Ovary (tissue), 9 donors: ENCODE measurements around the gene PPP2R5C. TPM values are rescaled to one million over a fixed set of nuclear protein-coding genes. Genes with fewer than 3 reads are reported as not detected.
"Not testable (repeated sequence)": the region's sequence is repeated elsewhere in the genome, so short reads cannot be mapped to it uniquely, and the experiment has no call there.

Source experiments
- DNase-seq, 5 donors: peaks; one replicate each; pipeline ENCODE4 v3.0.0-alpha.2; 2019 to 2020
- H3K27ac ChIP-seq, 2 donors: fragments of 200-600 bp; one replicate each; pipeline versions ENCODE4 v1.5.1 to v1.8.0; 2019 to 2022
- H3K27me3 ChIP-seq: fragments of 200-600 bp; one replicate; pipeline ENCODE4 v1.8.0; 2022
- H3K36me3 ChIP-seq: fragments of 200-600 bp; sonication (generic); one replicate; pipeline ENCODE4 v1.5.1; 2019
- H3K4me1 ChIP-seq: one replicate; pipeline ENCODE4 v1.8.1; 2013; ENCODE audit warnings: mild to moderate bottlenecking, moderate library complexity; ENCODE audit not compliant: insufficient read depth
- H3K4me3 ChIP-seq: fragments of 200-600 bp; sonication (generic); one replicate; pipeline ENCODE4 v1.5.1; 2017
- H3K9me3 ChIP-seq, 2 donors: fragments of 200-600 bp in 1 of 2; sonication (generic) in 1 of 2; one replicate each; pipeline versions ENCODE4 v1.5.1 to v1.8.1; 2013 to 2019; ENCODE audit warnings: mild to moderate bottlenecking in 1 of 2, moderate library complexity in 1 of 2
- CTCF ChIP-seq, 3 donors: fragments of 450-650 bp in 2 of 3; fragments of 200-600 bp in 1 of 3; IDR thresholded peaks; one replicate each; pipeline versions ENCODE4 v1.5.1 to v1.8.0; 2016 to 2022; ENCODE audit warnings: antibody characterized with exemption in 3 of 3, mild to moderate bottlenecking in 1 of 3
- EP300 ChIP-seq: sonication (generic); formaldehyde crosslinking; IDR thresholded peaks from one replicate; pipeline ENCODE4 v1.6.1; 2017; ENCODE audit warnings: antibody characterized with exemption
- POLR2A ChIP-seq: fragments of 450-650 bp; IDR thresholded peaks from one replicate; pipeline ENCODE4 v1.6.1; 2017; ENCODE audit warnings: antibody characterized with exemption, mild to moderate bottlenecking, moderate library complexity
- WGBS, 3 donors: extraction: QIAGEN DNeasy Blood & Tissue Kit in 1 of 3; methylation state at CpG; one replicate each; pipeline versions ENCODE4 v1.1.5 to v1.1.7; 2013 to 2017; 5-methylcytosine and 5-hydroxymethylcytosine counted together
- intact Hi-C, 4 donors: fragments of 100-400 bp; cut with DNase I; formaldehyde crosslinking; loops; one replicate each; pipeline versions ENCODE4 v1.11.0 to v1.15.1; 2022 to 2023
- polyA plus RNA-seq, 2 donors: library from polyadenylated mRNA; stranded (reverse); fragments of 200-250 nt in 1 of 2; fragments of 350-450 nt in 1 of 2; fragmentation: Illumina TruSeq in 1 of 2; extraction: RNeasy Lipid Tissue Mini Kit (QIAGEN cat#74804) in 1 of 2; gene quantifications; one replicate each; pipeline ENCODE4 v1.2.3, GENCODE V29; 2013 to 2014
- total RNA-seq, 7 donors: library from RNA; depleted of rRNA in 2 of 7; stranded (reverse); fragments of >200 nt in 2 of 7; fragmentation: NEBNext Ultra II Directional in 3 of 7; extraction: Animal tissue kit (Norgen Biotek cat#: 25700) in 3 of 7; gene quantifications; one replicate each; pipeline versions ENCODE4 v1.1.0 to v1.2.4, GENCODE V29; 2016 to 2023
- donor health status: DM: no; HTN: no; CAD: no; lungs with moderate emphysema.
- donor health status: DM: no; HTN: no; CAD: no.
- donor health status: Bipolar disorder and iron deficiency.
- donor health status: DM: yes; HTN: yes; CAD: no.
- donor health status: DM: no; HTN: no; CAD: no.
- donor health status: DM: yes; HTN: yes; CAD: no.

The PPP2R5C gene
- total and polyA plus RNA-seq, 9 donors = 52.8 to 136 (median 96.6) TPM

- intact Hi-C loops = no loop called here
- DNase-seq = no peak
- 77 to 85% (median 77%) methylated on average over 7 of the region's 7 CpGs for WGBS, 3 donors
- H3K27me3 ChIP-seq = no peaks in the 10 kb centered on the region
- H3K4me1 ChIP-seq = peaks cover 2% of the 10 kb centered on the region
- H3K27ac ChIP-seq = no peak overlapping the region
- no peak overlapping the region for H3K4me3 ChIP-seq
- H3K9me3 ChIP-seq = no peaks in the 10 kb centered on the region
- TF ChIP-seq EP300 (no peak), POLR2A (no peak), CTCF (IDR thresholded peaks at IDR 0.05) (no peak)
- no peaks in the 10 kb centered on the region for H3K36me3 ChIP-seq
Measured at GRCh38 chr14:101727611-101728366, 33.7 kb upstream of the PPP2R5C start.

GRCh38 chr14:101728367-101728742 is 33.2 kb upstream of the PPP2R5C start:
- Histone ChIP-seq H3K27ac (no peak overlapping the region), H3K4me3 (no peak overlapping the region), H3K27me3 (no peaks in the 10 kb centered on the region), H3K9me3 (no peaks in the 10 kb centered on the region), H3K36me3 (no peaks in the 10 kb centered on the region), H3K4me1 (peaks cover 2% of the 10 kb centered on the region)
- intact Hi-C loops = no loop called here
- DNase-seq = no peak
- WGBS, 3 donors = 87 to 89% (median 87%) methylated on average over 10 of the region's 10 CpGs
- TF ChIP-seq CTCF (IDR thresholded peaks at IDR 0.05) (no peak), EP300 (no peak), POLR2A (no peak)

GRCh38 chr14:101729382-101729781 is 32.1 kb upstream of the PPP2R5C start:
- H3K4me1 ChIP-seq = peaks cover 2% of the 10 kb centered on the region
- 80 to 88% (median 88%) methylated on average over 6 of the region's 6 CpGs for WGBS, 3 donors
- TF ChIP-seq CTCF (IDR thresholded peaks at IDR 0.05) = no peak

GRCh38 chr14:101730157-101730556 is 31.4 kb upstream of the PPP2R5C start:
- H3K27me3 ChIP-seq, DNase-seq, H3K4me3 ChIP-seq, H3K9me3 ChIP-seq, H3K36me3 ChIP-seq, H3K27ac ChIP-seq, intact Hi-C loops, H3K4me1 ChIP-seq: not testable (repeated sequence)
- 85 to 91% (median 90%) methylated on average over 4 of the region's 4 CpGs for WGBS, 3 donors

More at GRCh38 chr14:101729382-101729781, 32.1 kb upstream of the PPP2R5C start:
- H3K27me3 ChIP-seq = no peaks in the 10 kb centered on the region
- intact Hi-C loops = no loop called here
- no peak for DNase-seq
- no peak overlapping the region for H3K4me3 ChIP-seq
- no peaks in the 10 kb centered on the region for H3K36me3 ChIP-seq
- no peak overlapping the region for H3K27ac ChIP-seq
- no peaks in the 10 kb centered on the region for H3K9me3 ChIP-seq

- no peak overlapping the region for H3K27ac ChIP-seq
- H3K27me3 ChIP-seq = no peaks in the 10 kb centered on the region
- TF ChIP-seq EP300 = no peak
- TF ChIP-seq POLR2A = no peak
- no peak for TF ChIP-seq CTCF (IDR thresholded peaks at IDR 0.05)
- no peak for DNase-seq
- WGBS, 3 donors = 55 to 75% (median 71%) methylated on average over 3 of the region's 3 CpGs
- H3K4me1 ChIP-seq = peaks cover 2% of the 10 kb centered on the region
- no peaks in the 10 kb centered on the region for H3K36me3 ChIP-seq
- H3K9me3 ChIP-seq = no peaks in the 10 kb centered on the region
- no peak overlapping the region for H3K4me3 ChIP-seq
- intact Hi-C loops = no loop called here
Measured at GRCh38 chr14:101730626-101731186, 30.8 kb upstream of the PPP2R5C start.
